ENCODE measurements around the gene B4GALT6.

Gene B4GALT6

GRCh38 chr18:31657823-31658669 is 26.3 kb downstream of the B4GALT6 start:
- peak overlapping the region; percentile 50 for H3K27ac Mint-ChIP-seq
- peak; percentile 91 for ATAC-seq
- H3K4me1 Mint-ChIP-seq: peaks cover 21% of the 10 kb centered on the region
- no peaks in the 10 kb centered on the region for H3K36me3 Mint-ChIP-seq
- H3K9me3 Mint-ChIP-seq: no peaks in the 10 kb centered on the region
- H3K4me3 Mint-ChIP-seq: peak overlapping the region; percentile 27
- DNase-seq (ENCODE audit: low spot score in 2 of 2): peak; percentile 15 to 69

- Mint-ChIP-seq H3K4me1 (peaks cover 21% of the 10 kb centered on the region), H3K36me3 (no peaks in the 10 kb centered on the region), H3K4me3 (no peak overlapping the region), H3K27ac (no peak overlapping the region), H3K9me3 (peaks cover 3% of the 10 kb centered on the region)
- DNase-seq (ENCODE audit: low spot score in 2 of 2) (no peak), ATAC-seq (no peak)
Observed at GRCh38 chr18:31656754-31657153, 27.6 kb downstream of the B4GALT6 start.

- H3K4me3 Mint-ChIP-seq: no peak overlapping the region
- peaks cover 21% of the 10 kb centered on the region for H3K4me1 Mint-ChIP-seq
- no peaks in the 10 kb centered on the region for H3K36me3 Mint-ChIP-seq
- no peak for ATAC-seq
- H3K9me3 Mint-ChIP-seq: peaks cover 3% of the 10 kb centered on the region
- no peak overlapping the region for H3K27ac Mint-ChIP-seq
- DNase-seq (ENCODE audit: low spot score in 2 of 2): no peak
Observed at GRCh38 chr18:31655354-31655753, 29.0 kb downstream of the B4GALT6 start.

GRCh38 chr18:31652877-31653276 is 31.5 kb downstream of the B4GALT6 start:
- ATAC-seq (no peak), DNase-seq (ENCODE audit: low spot score in 2 of 2) (no peak)
- peaks cover 3% of the 10 kb centered on the region for H3K9me3 Mint-ChIP-seq
- H3K4me3 Mint-ChIP-seq: no peak overlapping the region
- H3K27ac Mint-ChIP-seq: no peak overlapping the region
- peaks cover 3% of the 10 kb centered on the region for H3K4me1 Mint-ChIP-seq
- H3K36me3 Mint-ChIP-seq: no peaks in the 10 kb centered on the region

GRCh38 chr18:31652357-31652756 is 32.0 kb downstream of the B4GALT6 start:
- Mint-ChIP-seq H3K4me1 (no peaks in the 10 kb centered on the region), H3K4me3 (no peak overlapping the region), H3K27ac (no peak overlapping the region), H3K36me3 (no peaks in the 10 kb centered on the region), H3K9me3 (peaks cover 3% of the 10 kb centered on the region)
- DNase-seq (ENCODE audit: low spot score in 2 of 2): no peak
- no peak for ATAC-seq

- no peaks in the 10 kb centered on the region for H3K36me3 Mint-ChIP-seq
- no peak overlapping the region for H3K27ac Mint-ChIP-seq
- ATAC-seq (no peak), DNase-seq (ENCODE audit: low spot score in 2 of 2) (no peak)
- H3K9me3 Mint-ChIP-seq: peaks cover 3% of the 10 kb centered on the region
- H3K4me3 Mint-ChIP-seq: no peak overlapping the region
- H3K4me1 Mint-ChIP-seq: peaks cover 5% of the 10 kb centered on the region
Observed at GRCh38 chr18:31651369-31651768, 33.0 kb downstream of the B4GALT6 start.

GRCh38 chr18:31649978-31650719 is 34.2 kb downstream of the B4GALT6 start:
- DNase-seq (ENCODE audit: low spot score in 2 of 2) (no peak), ATAC-seq (peak; percentile 80)
- Mint-ChIP-seq H3K36me3 (no peaks in the 10 kb centered on the region), H3K9me3 (peaks cover 3% of the 10 kb centered on the region), H3K27ac (no peak overlapping the region), H3K4me3 (no peak overlapping the region), H3K4me1 (peaks cover 5% of the 10 kb centered on the region)

GRCh38 chr18:31649449-31649848 is 34.9 kb downstream of the B4GALT6 start:
- DNase-seq (ENCODE audit: low spot score in 2 of 2) (no peak), ATAC-seq (no peak)
- Mint-ChIP-seq H3K4me1 (peaks cover 5% of the 10 kb centered on the region), H3K4me3 (no peak overlapping the region), H3K36me3 (no peaks in the 10 kb centered on the region), H3K9me3 (peaks cover 3% of the 10 kb centered on the region), H3K27ac (no peak overlapping the region)

GRCh38 chr18:31648966-31649429 is 35.4 kb downstream of the B4GALT6 start:
- ATAC-seq: peak; percentile 83
- no peak for DNase-seq (ENCODE audit: low spot score in 2 of 2)
- H3K4me1 Mint-ChIP-seq: peaks cover 5% of the 10 kb centered on the region
- H3K9me3 Mint-ChIP-seq: peaks cover 3% of the 10 kb centered on the region
- H3K4me3 Mint-ChIP-seq: no peak overlapping the region
- no peak overlapping the region for H3K27ac Mint-ChIP-seq
- no peaks in the 10 kb centered on the region for H3K36me3 Mint-ChIP-seq

GRCh38 chr18:31648458-31648857 is 35.9 kb downstream of the B4GALT6 start:
- ATAC-seq (no peak), DNase-seq (ENCODE audit: low spot score in 2 of 2) (no peak)
- Mint-ChIP-seq H3K4me3 (no peak overlapping the region), H3K9me3 (peaks cover 3% of the 10 kb centered on the region), H3K36me3 (no peaks in the 10 kb centered on the region), H3K27ac (no peak overlapping the region), H3K4me1 (peaks cover 5% of the 10 kb centered on the region)

GRCh38 chr18:31647127-31647753 is 37.1 kb downstream of the B4GALT6 start:
- DNase-seq (ENCODE audit: low spot score in 2 of 2): no peak
- no peaks in the 10 kb centered on the region for H3K36me3 Mint-ChIP-seq
- H3K9me3 Mint-ChIP-seq: peaks cover 3% of the 10 kb centered on the region
- H3K4me3 Mint-ChIP-seq: no peak overlapping the region
- no peak for ATAC-seq
- no peak overlapping the region for H3K27ac Mint-ChIP-seq
- H3K4me1 Mint-ChIP-seq: peaks cover 5% of the 10 kb centered on the region

- Mint-ChIP-seq H3K4me3 (no peak overlapping the region), H3K36me3 (no peaks in the 10 kb centered on the region), H3K4me1 (peaks cover 5% of the 10 kb centered on the region), H3K27ac (no peak overlapping the region), H3K9me3 (no peaks in the 10 kb centered on the region)
- DNase-seq (ENCODE audit: low spot score in 2 of 2): no peak
- ATAC-seq: no peak
Observed at GRCh38 chr18:31646332-31647126, 37.9 kb downstream of the B4GALT6 start.

- Mint-ChIP-seq H3K27ac (no peak overlapping the region), H3K36me3 (no peaks in the 10 kb centered on the region)
Observed at GRCh38 chr18:31645411-31645810, 39.0 kb downstream of the B4GALT6 start.

GRCh38 chr18:31643003-31643402 is 41.4 kb downstream of the B4GALT6 start:
- no peak overlapping the region for H3K27ac Mint-ChIP-seq
- no peak for DNase-seq (ENCODE audit: low spot score in 2 of 2)

More at GRCh38 chr18:31645411-31645810, 39.0 kb downstream of the B4GALT6 start:
- no peaks in the 10 kb centered on the region for H3K9me3 Mint-ChIP-seq
- ATAC-seq (no peak), DNase-seq (ENCODE audit: low spot score in 2 of 2) (no peak)
- H3K4me3 Mint-ChIP-seq: no peak overlapping the region
- peaks cover 5% of the 10 kb centered on the region for H3K4me1 Mint-ChIP-seq

GRCh38 chr18:31637445-31637844 is 46.9 kb downstream of the B4GALT6 start:
- H3K4me1 Mint-ChIP-seq: peaks cover 15% of the 10 kb centered on the region
- H3K27ac Mint-ChIP-seq: no peak overlapping the region
- DNase-seq (ENCODE audit: low spot score in 2 of 2) (no peak), ATAC-seq (no peak)
- no peaks in the 10 kb centered on the region for H3K36me3 Mint-ChIP-seq
- no peak overlapping the region for H3K4me3 Mint-ChIP-seq
- H3K9me3 Mint-ChIP-seq: no peaks in the 10 kb centered on the region

More at GRCh38 chr18:31643003-31643402, 41.4 kb downstream of the B4GALT6 start:
- H3K4me1 Mint-ChIP-seq: peaks cover 5% of the 10 kb centered on the region
- ATAC-seq: no peak
- H3K36me3 Mint-ChIP-seq: no peaks in the 10 kb centered on the region
- no peak overlapping the region for H3K4me3 Mint-ChIP-seq
- H3K9me3 Mint-ChIP-seq: no peaks in the 10 kb centered on the region
